HG03135 (cell line): Measurements from ENCODE around the gene SCAF4.

Experiments used
- ATAC-seq: cut with Tn5 transposase; IDR thresholded peaks from one replicate; pipeline ENCODE4 v1.9.1; 2021; ENCODE audit warnings: mild to moderate bottlenecking, moderate library complexity; ENCODE audit not compliant: unreplicated experiment

SCAF4 gene

DNA sequence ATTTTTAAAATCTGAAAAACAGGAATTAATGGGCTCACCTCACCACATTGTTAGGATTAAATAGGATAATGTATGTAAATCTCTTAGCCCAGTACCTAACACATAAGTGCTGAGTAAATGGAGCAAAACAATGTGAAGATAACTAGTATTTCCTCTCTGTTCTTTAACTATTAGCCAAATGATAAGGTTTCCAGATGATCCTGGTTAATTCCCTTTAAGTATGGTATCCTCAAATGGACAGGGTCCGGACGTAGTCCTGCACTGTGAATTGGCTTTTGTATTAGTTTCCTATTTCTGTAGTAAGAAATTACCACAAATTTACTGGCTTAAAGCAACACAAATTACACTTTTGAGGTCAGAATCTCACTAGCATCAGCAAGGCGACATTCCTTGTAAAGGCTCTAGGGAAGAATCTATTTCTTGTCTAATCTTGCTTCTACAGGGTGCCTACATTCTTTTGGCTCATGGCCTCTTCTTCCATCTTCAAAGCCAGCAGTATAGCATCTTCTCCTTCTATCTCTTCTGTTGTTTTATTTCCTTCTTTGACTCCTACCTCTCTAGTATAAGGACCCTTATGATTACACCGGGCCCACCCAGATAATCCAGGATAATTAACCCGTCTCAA lies 17.1 kb downstream of the SCAF4 start:
- no peak for ATAC-seq

DNA sequence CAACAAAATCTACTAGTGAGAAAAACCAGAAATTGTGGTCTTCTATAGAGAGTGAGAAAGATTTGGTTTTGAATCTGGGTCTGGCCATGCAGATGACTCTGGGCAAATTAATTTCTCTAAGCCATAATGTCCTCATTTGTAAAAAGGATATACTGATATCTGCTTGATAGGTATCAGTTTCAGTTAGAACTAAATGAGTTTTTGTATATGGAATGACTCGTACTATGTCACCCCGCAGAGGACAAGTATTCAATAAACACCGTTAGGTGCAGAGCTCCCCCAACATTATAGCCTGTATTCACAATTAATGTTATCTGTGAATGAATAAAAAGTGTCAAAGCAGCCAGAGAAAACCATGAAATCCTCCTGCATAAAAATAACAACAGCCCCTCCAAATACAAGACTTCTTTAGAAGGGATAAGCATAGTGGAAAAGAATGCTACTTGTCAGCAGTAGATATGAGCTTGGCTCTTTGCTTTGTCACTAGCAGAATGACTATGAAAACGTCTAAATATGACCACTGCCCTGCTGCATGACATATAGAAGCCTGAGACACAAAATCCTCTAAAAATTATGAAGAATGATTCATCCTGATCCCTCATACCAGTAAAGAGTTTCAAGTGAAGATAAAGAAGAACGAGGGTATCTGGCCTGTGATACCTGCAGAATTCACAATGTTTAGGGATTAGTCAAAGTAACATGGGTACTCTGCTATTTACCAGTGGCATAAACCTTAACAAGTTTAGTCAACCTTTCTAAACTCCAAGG lies 17.8 kb downstream of the SCAF4 start:
- no peak for ATAC-seq

- no peak for ATAC-seq
Measured at GRCh38 chr21:31713115-31713514, 18.8 kb downstream of the SCAF4 start.

- ATAC-seq = no peak
Measured at GRCh38 chr21:31711745-31712285, 20.1 kb downstream of the SCAF4 start.

GRCh38 chr21:31711326-31711725 lies 20.6 kb downstream of the SCAF4 start:
- no peak for ATAC-seq

- ATAC-seq = no peak
Measured at GRCh38 chr21:31710586-31710985, 21.3 kb downstream of the SCAF4 start.

DNA sequence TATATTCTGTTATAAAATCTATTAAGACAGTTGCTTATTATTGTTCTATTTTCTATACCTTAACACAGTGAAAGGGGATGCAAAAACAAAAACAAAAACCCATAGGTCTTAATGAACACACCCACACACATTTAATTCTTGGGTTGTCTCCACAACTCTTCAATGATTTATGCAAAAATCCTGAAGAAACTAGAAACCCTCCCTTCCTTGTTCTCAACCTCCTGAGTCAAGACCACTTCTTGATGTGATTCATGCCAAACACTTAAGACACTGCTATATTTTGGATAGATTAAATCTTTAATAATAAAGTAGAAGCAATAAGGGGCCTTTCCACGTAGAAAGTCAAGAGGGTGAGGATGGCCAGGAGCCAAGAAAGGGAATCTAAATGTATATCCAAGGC lies 23.4 kb downstream of the SCAF4 start:
- no peak for ATAC-seq

DNA sequence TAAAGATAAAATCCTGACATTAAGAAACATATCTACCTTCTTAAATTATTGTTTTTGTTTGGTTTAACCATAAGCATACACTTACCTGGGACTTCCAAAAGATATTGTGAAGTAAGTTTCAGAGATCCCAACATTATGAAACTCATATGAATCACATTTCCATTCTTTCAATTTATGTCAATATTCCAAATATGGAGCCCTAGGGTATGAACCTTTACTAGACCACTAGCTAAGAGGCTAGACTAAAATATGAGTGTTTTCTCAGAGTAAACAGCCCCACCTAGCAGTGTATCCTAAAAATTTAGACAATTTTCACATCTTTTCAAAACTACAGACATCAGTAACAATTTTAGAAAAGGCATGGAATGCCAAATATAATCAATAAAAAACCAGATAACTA lies 24.4 kb downstream of the SCAF4 start:
- no peak for ATAC-seq

GRCh38 chr21:31706562-31706961 lies 25.4 kb downstream of the SCAF4 start:
- no peak for ATAC-seq

GRCh38 chr21:31700040-31700439 lies 31.9 kb downstream of the SCAF4 start:
- no peak for ATAC-seq

DNA sequence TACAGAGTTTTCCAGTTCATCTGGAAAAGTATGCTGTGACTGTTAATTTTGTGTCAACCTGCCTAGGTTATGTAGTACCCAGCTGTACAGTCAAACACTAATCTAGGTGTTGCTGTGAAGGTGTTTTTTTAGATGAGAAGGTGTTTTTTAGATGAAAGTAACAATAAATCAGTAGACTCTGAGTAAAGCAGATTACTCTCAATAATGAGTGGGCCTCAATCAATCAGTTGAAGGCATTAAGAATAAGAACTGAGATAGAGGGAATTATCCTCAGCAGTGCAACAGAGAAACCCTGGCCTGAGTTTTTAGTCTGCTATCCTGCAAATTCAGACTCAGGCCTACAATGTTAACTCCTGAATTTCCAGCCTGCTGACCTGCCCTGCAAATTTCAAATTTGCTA lies 33.5 kb downstream of the SCAF4 start:
- ATAC-seq = no peak

DNA sequence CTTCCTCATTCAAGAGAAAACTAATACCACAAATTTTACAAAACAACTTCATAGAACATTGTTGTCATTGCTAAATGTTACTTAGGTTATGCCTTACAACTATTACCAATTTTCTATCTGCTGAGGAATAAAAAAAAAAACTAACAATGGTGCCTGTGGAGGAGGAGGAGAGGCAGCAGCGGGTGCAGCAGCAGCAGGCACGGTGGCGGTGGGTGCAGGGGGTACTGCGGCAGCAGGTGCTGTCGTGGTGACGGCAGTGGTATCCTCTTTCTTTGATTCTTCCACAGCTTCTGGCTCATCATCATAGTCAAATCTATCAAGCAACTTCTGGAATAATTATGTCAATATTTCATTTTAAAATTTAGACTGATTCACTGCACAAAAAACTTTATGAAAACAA lies 35.5 kb downstream of the SCAF4 start:
- ATAC-seq = no peak

- ATAC-seq = no peak
Measured at GRCh38 chr21:31693222-31693621, 38.7 kb downstream of the SCAF4 start.

- no peak for ATAC-seq
Measured at GRCh38 chr21:31688603-31689368, 43.1 kb downstream of the SCAF4 start.

- no peak for ATAC-seq
Measured at GRCh38 chr21:31687108-31687507, 44.8 kb downstream of the SCAF4 start.

- no peak for ATAC-seq
Measured at GRCh38 chr21:31686272-31686915, 45.5 kb downstream of the SCAF4 start.

DNA sequence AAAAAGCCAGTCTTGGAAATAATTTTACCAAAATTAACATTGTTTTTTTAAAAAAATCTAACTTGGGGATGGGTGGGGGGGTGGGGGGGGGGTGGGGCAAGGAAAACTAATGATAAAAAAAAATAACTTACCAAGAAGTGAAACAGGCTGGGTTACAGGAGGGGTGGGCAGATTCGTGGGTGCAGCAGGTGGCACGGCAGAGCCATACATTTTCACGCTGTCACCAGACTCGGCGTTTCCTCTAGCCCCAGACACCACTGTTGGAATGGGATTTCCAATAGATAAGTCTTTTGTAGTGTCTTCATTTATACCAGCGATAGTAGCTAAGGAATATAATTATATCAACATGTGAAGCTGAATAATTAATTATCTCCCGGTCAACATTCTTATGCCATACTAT lies 47.0 kb downstream of the SCAF4 start:
- ATAC-seq = no peak

DNA sequence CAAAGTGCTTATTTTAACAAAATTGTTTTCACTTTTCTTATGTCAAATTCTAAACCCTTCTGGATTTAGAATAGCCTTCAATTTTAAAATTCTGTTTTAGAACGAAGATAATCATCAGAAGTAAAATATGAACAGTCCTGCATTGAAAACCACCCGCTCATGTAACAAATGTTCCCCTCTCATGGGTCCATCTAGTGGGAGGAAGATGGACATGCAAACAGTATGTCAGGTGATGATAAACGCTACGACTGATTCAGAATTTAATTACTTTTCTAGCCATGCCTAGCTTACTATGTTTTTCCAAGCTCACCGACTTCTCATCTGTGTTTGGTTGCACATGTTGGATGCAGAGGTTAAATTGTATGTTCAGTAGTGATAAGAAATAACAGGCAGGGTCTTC lies 48.9 kb downstream of the SCAF4 start:
- ATAC-seq = no peak

DNA sequence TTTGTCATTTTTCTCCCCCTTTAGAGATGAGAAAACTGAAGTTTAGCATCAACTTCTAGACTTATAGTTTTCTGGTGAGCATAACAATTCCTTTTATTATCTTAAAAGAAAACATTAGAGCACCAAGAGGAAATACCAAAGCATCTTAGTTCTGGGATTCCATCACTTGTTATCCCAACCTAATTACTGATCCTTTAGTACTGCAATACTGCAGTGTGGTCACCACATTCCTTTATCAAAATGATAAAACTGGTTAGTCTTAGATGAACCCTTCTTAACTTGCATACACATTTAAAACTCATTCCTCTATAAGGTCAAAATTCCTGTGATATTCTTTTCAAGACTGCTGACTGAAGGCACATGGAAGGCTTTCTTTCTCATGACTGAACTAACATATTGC lies 49.3 kb downstream of the SCAF4 start:
- ATAC-seq = no peak

DNA sequence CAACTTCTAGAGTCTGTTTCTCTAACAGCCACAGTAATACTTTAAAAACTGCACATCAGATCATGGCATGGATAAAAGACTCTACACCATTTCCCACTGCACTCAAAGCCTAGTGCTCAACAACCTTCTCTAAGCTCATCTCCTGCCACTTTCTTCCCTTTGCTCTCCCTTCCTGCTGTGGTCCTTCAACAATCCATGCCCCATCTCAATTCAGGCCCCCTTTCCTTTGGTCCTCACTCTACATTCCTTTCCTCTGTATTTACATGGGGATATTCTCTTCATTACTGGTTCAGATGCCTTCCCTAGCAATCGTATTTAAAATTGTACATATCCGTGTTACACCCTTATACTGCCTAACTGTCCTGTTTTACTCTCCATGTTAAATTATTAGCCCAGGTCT lies 53.4 kb downstream of the SCAF4 start:
- no peak for ATAC-seq

DNA sequence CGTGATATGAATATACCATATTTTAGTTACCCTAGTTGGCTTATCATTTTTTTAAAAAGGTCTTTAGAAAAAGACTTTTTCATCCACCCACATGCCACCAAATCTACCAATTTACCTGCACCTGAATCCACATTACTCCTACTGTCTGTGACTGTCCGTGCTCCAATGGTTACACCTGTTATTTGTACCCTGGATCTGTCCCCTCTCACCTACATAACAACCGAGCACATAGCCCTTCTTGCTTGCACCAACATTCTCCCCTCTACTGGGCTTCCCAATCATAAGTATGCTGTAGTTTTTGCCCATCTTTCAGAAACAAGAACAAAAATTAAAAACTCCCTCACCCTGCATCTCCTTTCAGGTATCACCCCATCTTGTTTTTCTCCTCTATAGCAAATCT lies 54.9 kb downstream of the SCAF4 start:
- no peak for ATAC-seq
